WERI-Rb-1 (cell line): Measurements from ENCODE around the gene CIRBP.
A peak's percentile ranks its signal among the peaks of the same experiment; 100 is the strongest.

Source experiments
- DNase-seq: peaks from one replicate; pipeline ENCODE4 v3.0.0-alpha.2; 2020
- H3K27ac ChIP-seq: fragments of 250-450 bp; sonication (Bioruptor Pico); 2 replicates; pipeline ENCODE4 v1.5.1; 2020; ENCODE audit warnings: mild to moderate bottlenecking, moderate library complexity
- H3K27me3 ChIP-seq: fragments of 250-450 bp; sonication (Bioruptor Pico); 2 replicates; pipeline ENCODE4 v1.5.1; 2021; ENCODE audit warnings: mild to moderate bottlenecking, low read depth, moderate library complexity; ENCODE audit not compliant: insufficient read depth, severe bottlenecking
- H3K36me3 ChIP-seq: fragments of 250-450 bp; sonication (Bioruptor Pico); 2 replicates; pipeline ENCODE4 v1.5.1; 2020; ENCODE audit warnings: mild to moderate bottlenecking, moderate library complexity
- H3K4me3 ChIP-seq: 2 replicates; pipeline ENCODE4 v1.5.1; 2011; ENCODE audit warnings: low read depth, mild to moderate bottlenecking, control low read depth, low read length
- H3K9me3 ChIP-seq: fragments of 250-450 bp; sonication (Bioruptor Pico); 2 replicates; pipeline ENCODE4 v1.5.1; 2021; ENCODE audit warnings: mild to moderate bottlenecking, moderate library complexity; ENCODE audit not compliant: severe bottlenecking
- CTCF ChIP-seq: IDR thresholded peaks from 2 replicates; pipeline ENCODE4 v1.5.1; 2011; ENCODE audit warnings: low read depth, mild to moderate bottlenecking, control low read depth, inconsistent platforms, low read length

The CIRBP gene

GRCh38 chr19:1237754-1238368 lies 31.3 kb upstream of the CIRBP start, which contains the start of gene CBARP:
CBARP (minus strand) TSS chr19:1238005; CDS start chr19:1236100, 1,905 bp downstream.
- no peak for TF ChIP-seq CTCF
- Histone ChIP-seq H3K27ac (no peak within 1 kb of the TSS), H3K36me3 (peaks cover 8% of the 10 kb centered on the region), H3K27me3 (no peaks in the 10 kb centered on the region), H3K4me3 (peak within 1 kb of the TSS; percentile 80), H3K9me3 (no peaks in the 10 kb centered on the region)
- DNase-seq: no peak

GRCh38 chr19:1238369-1239303 lies 30.5 kb upstream of the CIRBP start:
- H3K9me3 ChIP-seq: no peaks in the 10 kb centered on the region
- TF ChIP-seq CTCF: no peak
- no peak overlapping the region for H3K27ac ChIP-seq
- DNase-seq: no peak
- no peaks in the 10 kb centered on the region for H3K27me3 ChIP-seq
- peak overlapping the region; percentile 38 for H3K4me3 ChIP-seq
- H3K36me3 ChIP-seq: peaks cover 16% of the 10 kb centered on the region

GRCh38 chr19:1239420-1239795 lies 29.7 kb upstream of the CIRBP start:
- Histone ChIP-seq H3K4me3 (peak overlapping the region; percentile 55), H3K27ac (no peak overlapping the region; the same call in 1 of the 2 replicates), H3K27me3 (no peaks in the 10 kb centered on the region), H3K36me3 (peaks cover 20% of the 10 kb centered on the region), H3K9me3 (no peaks in the 10 kb centered on the region)
- TF ChIP-seq CTCF: no peak
- no peak for DNase-seq

- Histone ChIP-seq H3K27me3 (no peaks in the 10 kb centered on the region), H3K4me3 (peak overlapping the region; percentile 55), H3K27ac (peak overlapping the region; percentile 78), H3K9me3 (no peaks in the 10 kb centered on the region), H3K36me3 (peaks cover 20% of the 10 kb centered on the region)
- peak; percentile 91 for DNase-seq
- TF ChIP-seq CTCF: peak; percentile 92
Measured at GRCh38 chr19:1239796-1240737, 29.1 kb upstream of the CIRBP start.

- peak overlapping the region; percentile 51 for H3K4me3 ChIP-seq
- H3K9me3 ChIP-seq: no peaks in the 10 kb centered on the region
- H3K27me3 ChIP-seq: no peaks in the 10 kb centered on the region
- TF ChIP-seq CTCF: no peak
- H3K27ac ChIP-seq: peak overlapping the region; percentile 78
- peak; percentile 60 for DNase-seq
- H3K36me3 ChIP-seq: peaks cover 13% of the 10 kb centered on the region
Measured at GRCh38 chr19:1240925-1241324, 28.2 kb upstream of the CIRBP start.
